MCF 10A (cell line): ENCODE results near the gene STMN1. TPM values are rescaled to one million over a fixed set of nuclear protein-coding genes. Genes with fewer than 3 reads are reported as not detected.

ENCODE experiments used
- BruUV-seq: library from RNA; stranded (reverse); fragments of 400-500 nt; replicated peaks from 2 replicates; lab custom pipeline; 2021; lab: Mats Ljungman, UMichigan
- CTCF ChIA-PET: fragments of 300-600 bp; sonication (Branson Sonifier 250); formaldehyde crosslinking; extraction: SDS; loops from one replicate; lab custom pipeline; 2021; ENCODE audit warnings: antibody characterized with exemption, inconsistent platforms; lab: Yijun Ruan, JAX
- POLR2A ChIA-PET: fragments of 300-600, 350-650 bp; sonication (Branson Sonifier 250); formaldehyde crosslinking; extraction: SDS; loops from one replicate; lab custom pipeline; 2020; ENCODE audit warnings: antibody characterized with exemption, inconsistent platforms; lab: Yijun Ruan, JAX
- DNase-seq: peaks from one replicate; pipeline ENCODE4 v3.0.0-alpha.2; 2018; ENCODE audit not compliant: unreplicated experiment
- H3K27ac Mint-ChIP-seq: one replicate; pipeline ENCODE4 v1.8.0; 2022; ENCODE audit warnings: mild to moderate bottlenecking, low read depth, mixed read lengths; ENCODE audit not compliant: unreplicated experiment
- H3K27me3 Mint-ChIP-seq: one replicate; pipeline ENCODE4 v1.8.0; 2022; ENCODE audit warnings: mixed read lengths; ENCODE audit not compliant: insufficient read depth, unreplicated experiment
- H3K36me3 Mint-ChIP-seq: one replicate; pipeline ENCODE4 v1.8.0; 2022; ENCODE audit warnings: mild to moderate bottlenecking, moderate library complexity, mixed read lengths; ENCODE audit not compliant: insufficient read depth, unreplicated experiment
- H3K4me1 Mint-ChIP-seq: one replicate; pipeline ENCODE4 v1.8.0; 2022; ENCODE audit warnings: mixed read lengths; ENCODE audit not compliant: insufficient read depth, unreplicated experiment
- H3K4me3 Mint-ChIP-seq: one replicate; pipeline ENCODE4 v1.8.0; 2022; ENCODE audit warnings: mild to moderate bottlenecking, moderate library complexity, mixed read lengths; ENCODE audit not compliant: unreplicated experiment
- H3K9me3 Mint-ChIP-seq: one replicate; pipeline ENCODE4 v1.8.0; 2022; ENCODE audit warnings: mixed read lengths; ENCODE audit not compliant: unreplicated experiment
- CTCF ChIP-seq: fragments of 200-600 bp; IDR thresholded peaks from one replicate; pipeline ENCODE4 v1.8.0; 2022; ENCODE audit warnings: antibody characterized with exemption, mild to moderate bottlenecking; ENCODE audit not compliant: unreplicated experiment
- intact Hi-C: fragments of 100-400 bp; cut with micrococcal nuclease; formaldehyde crosslinking; loops from 2 replicates; pipeline ENCODE4 v1.14.1; 2022
- total RNA-seq: library from RNA; stranded (reverse); gene quantifications from 2 replicates; pipeline ENCODE4 v1.2.3, GENCODE V29; 2022

The STMN1 gene
- total RNA-seq, 1 experiment from 2014 or later, result 137 TPM

- H3K4me1 Mint-ChIP-seq, result peaks cover 6% of the 10 kb centered on the region
- no TSS peak for BruUV-seq
- no peak overlapping the region for H3K4me3 Mint-ChIP-seq
- no peaks in the 10 kb centered on the region for H3K9me3 Mint-ChIP-seq
- ChIA-PET POLR2A (interaction anchor here (0.6 to 6.9 kb wide), 2 partner anchors 10 to 71 kb away, joined by 3 to 83 read pairs; no protein-coding TSS in a partner anchor), CTCF (no interaction called here)
- H3K27me3 Mint-ChIP-seq, result no peaks in the 10 kb centered on the region
- intact Hi-C loops, result no loop called here
- H3K27ac Mint-ChIP-seq, result no peak overlapping the region
- peaks cover 6% of the 10 kb centered on the region for H3K36me3 Mint-ChIP-seq
- no peak for TF ChIP-seq CTCF
- DNase-seq, result no peak
These were observed 25.7 kb downstream of the STMN1 start for GRCh38 chr1:25880518-25880917.

- no peak for DNase-seq
- no TSS peak for BruUV-seq
- H3K4me1 Mint-ChIP-seq, result peaks cover 11% of the 10 kb centered on the region
- H3K9me3 Mint-ChIP-seq, result no peaks in the 10 kb centered on the region
- intact Hi-C loops, result no loop called here
- TF ChIP-seq CTCF, result no peak
- H3K4me3 Mint-ChIP-seq, result no peak overlapping the region
- ChIA-PET CTCF (interaction anchor here (0.6 kb wide), 1 partner anchor 15 kb away, joined by 3 read pairs; no protein-coding TSS in a partner anchor), POLR2A (interaction anchor here (6.9 kb wide), 1 partner anchor 11 kb away, joined by 83 read pairs; no protein-coding TSS in a partner anchor)
- H3K27me3 Mint-ChIP-seq, result no peaks in the 10 kb centered on the region
- H3K27ac Mint-ChIP-seq, result no peak overlapping the region
- peaks cover 6% of the 10 kb centered on the region for H3K36me3 Mint-ChIP-seq
These were observed 26.5 kb downstream of the STMN1 start for GRCh38 chr1:25879675-25880074.

GRCh38 chr1:25878690-25879089, 27.5 kb downstream of the STMN1 start:
- H3K27ac Mint-ChIP-seq, result no peak overlapping the region
- peaks cover 6% of the 10 kb centered on the region for H3K36me3 Mint-ChIP-seq
- H3K27me3 Mint-ChIP-seq, result no peaks in the 10 kb centered on the region
- BruUV-seq, result no TSS peak
- intact Hi-C loops, result no loop called here
- ChIA-PET CTCF (interaction anchor here (0.6 kb wide), 1 partner anchor 12 kb away, joined by 3 read pairs; no protein-coding TSS in a partner anchor), POLR2A (interaction anchor here (6.9 kb wide), 1 partner anchor 12 kb away, joined by 83 read pairs; no protein-coding TSS in a partner anchor)
- TF ChIP-seq CTCF, result no peak
- peaks cover 11% of the 10 kb centered on the region for H3K4me1 Mint-ChIP-seq
- no peak overlapping the region for H3K4me3 Mint-ChIP-seq
- H3K9me3 Mint-ChIP-seq, result no peaks in the 10 kb centered on the region
- DNase-seq, result no peak

- Mint-ChIP-seq H3K4me3 (no peak overlapping the region), H3K27ac (no peak overlapping the region), H3K4me1 (peaks cover 11% of the 10 kb centered on the region), H3K27me3 (no peaks in the 10 kb centered on the region), H3K9me3 (no peaks in the 10 kb centered on the region), H3K36me3 (peaks cover 6% of the 10 kb centered on the region)
- no TSS peak for BruUV-seq
- intact Hi-C loops, result no loop called here
- TF ChIP-seq CTCF, result no peak
- CTCF ChIA-PET, result interaction anchor here (0.9 kb wide), 1 partner anchor 19 kb away, joined by 3 read pairs; no protein-coding TSS in a partner anchor
- no peak for DNase-seq
- POLR2A ChIA-PET, result interaction anchor here (0.5 to 6.9 kb wide), 3 partner anchors 13 to 528 kb away, joined by 3 to 83 read pairs (median 6); no protein-coding TSS in a partner anchor
These were observed 29.1 kb downstream of the STMN1 start for GRCh38 chr1:25877155-25877554.
